H9 (cell line): ENCODE data around the gene NAA25. TPM values are rescaled to one million over a fixed set of nuclear protein-coding genes. Genes with fewer than 3 reads are reported as not detected.

Experiments
- DNase-seq: peaks from one replicate; pipeline ENCODE4 v3.0.0-alpha.2; 2017
- H2AFZ ChIP-seq: one replicate; pipeline ENCODE4 v1.6.1; 2013; ENCODE audit warnings: mild to moderate bottlenecking, low read length, control low read depth, moderate library complexity
- H2AK5ac ChIP-seq: 2 replicates; pipeline ENCODE4 v1.6.1; 2013; ENCODE audit warnings: low read length, control low read depth, mixed read lengths; ENCODE audit not compliant: insufficient read length
- H2BK120ac ChIP-seq: one replicate; pipeline ENCODE4 v1.6.1; 2013; ENCODE audit warnings: low read depth, mild to moderate bottlenecking, low read length, control low read depth, inconsistent platforms; ENCODE audit not compliant: poor library complexity, severe bottlenecking
- H2BK12ac ChIP-seq: 2 replicates; pipeline ENCODE4 v1.6.1; 2013; ENCODE audit warnings: low read length, control low read depth, mixed read lengths, low read depth; ENCODE audit not compliant: insufficient read length
- H2BK15ac ChIP-seq: 2 replicates; pipeline ENCODE4 v1.6.1; 2013; ENCODE audit warnings: low read depth, low read length, control low read depth
- H2BK20ac ChIP-seq: one replicate; pipeline ENCODE4 v1.6.1; 2013; ENCODE audit warnings: low read depth, mild to moderate bottlenecking, low read length, control low read depth, inconsistent platforms; ENCODE audit not compliant: poor library complexity, severe bottlenecking
- H2BK5ac ChIP-seq: 2 replicates; pipeline ENCODE4 v1.6.1; 2013; ENCODE audit warnings: low read length, control low read depth, mixed read lengths; ENCODE audit not compliant: insufficient read length
- H3K14ac ChIP-seq: 2 replicates; pipeline ENCODE4 v1.6.1; 2013; ENCODE audit warnings: low read length, control low read depth; ENCODE audit not compliant: insufficient read depth
- H3K18ac ChIP-seq: 2 replicates; pipeline ENCODE4 v1.6.1; 2013; ENCODE audit warnings: low read depth, mild to moderate bottlenecking, mixed read lengths, low read length, control low read depth; ENCODE audit not compliant: insufficient read length
- H3K23ac ChIP-seq: 2 replicates; pipeline ENCODE4 v1.6.1; 2013; ENCODE audit warnings: low read length, control low read depth, mixed read lengths, low read depth; ENCODE audit not compliant: insufficient read length
- H3K23me2 ChIP-seq: 2 replicates; pipeline ENCODE4 v1.6.1; 2013; ENCODE audit warnings: low read depth, mild to moderate bottlenecking, mixed read lengths, low read length, control low read depth; ENCODE audit not compliant: insufficient read length, poor library complexity, severe bottlenecking
- H3K27ac ChIP-seq: 2 replicates; pipeline ENCODE4 v1.5.1; 2013; ENCODE audit warnings: low read length, control low read depth, mixed read lengths, low read depth; ENCODE audit not compliant: insufficient read length
- H3K27me3 ChIP-seq: 2 replicates; pipeline ENCODE4 v1.6.1; 2013; ENCODE audit warnings: low read length, control low read depth, inconsistent platforms; ENCODE audit not compliant: insufficient read depth
- H3K4ac ChIP-seq: 2 replicates; pipeline ENCODE4 v1.6.1; 2013; ENCODE audit warnings: low read depth, mild to moderate bottlenecking, control low read depth, inconsistent platforms, low read length, moderate library complexity
- H3K4me1 ChIP-seq: 2 replicates; pipeline ENCODE4 v1.6.1; 2013; ENCODE audit warnings: low read length, control low read depth, inconsistent platforms; ENCODE audit not compliant: insufficient read depth
- H3K4me2 ChIP-seq: 2 replicates; pipeline ENCODE4 v1.6.1; 2013; ENCODE audit warnings: low read length, control low read depth, mixed read lengths; ENCODE audit not compliant: insufficient read length, insufficient read depth
- H3K56ac ChIP-seq: 2 replicates; pipeline ENCODE4 v1.6.1; 2013; ENCODE audit warnings: low read depth, mild to moderate bottlenecking, mixed read lengths, low read length, control low read depth; ENCODE audit not compliant: insufficient read length
- H3K79me1 ChIP-seq: 2 replicates; pipeline ENCODE4 v1.6.1; 2013; ENCODE audit warnings: low read depth, mild to moderate bottlenecking, moderate library complexity, low read length, control low read depth, inconsistent platforms; ENCODE audit not compliant: insufficient read depth, poor library complexity, severe bottlenecking
- H3K79me2 ChIP-seq: 2 replicates; pipeline ENCODE4 v1.6.1; 2013; ENCODE audit warnings: low read length, control low read depth, inconsistent platforms; ENCODE audit not compliant: insufficient read depth
- H3K9ac ChIP-seq: 2 replicates; pipeline ENCODE4 v1.6.1; 2013; ENCODE audit warnings: low read length, control low read depth, mixed read lengths; ENCODE audit not compliant: insufficient read length; ENCODE audit errors: extremely low read depth
- H3K9me3 ChIP-seq: one replicate; pipeline ENCODE4 v1.6.1; 2013; ENCODE audit warnings: low read depth, low read length, inconsistent platforms; ENCODE audit not compliant: control insufficient read depth
- H3T11ph ChIP-seq: one replicate; pipeline ENCODE4 v1.6.1; 2013; ENCODE audit warnings: mild to moderate bottlenecking, low read length, control low read depth, inconsistent platforms
- H4K20me1 ChIP-seq: one replicate; pipeline ENCODE4 v1.6.1; 2013; ENCODE audit not compliant: control insufficient read depth, insufficient read length, insufficient read depth
- H4K5ac ChIP-seq: 2 replicates; pipeline ENCODE4 v1.6.1; 2013; ENCODE audit warnings: low read depth, mild to moderate bottlenecking, mixed read lengths, low read length, control low read depth; ENCODE audit not compliant: insufficient read length
- H4K8ac ChIP-seq: replicated peaks from 2 replicates; pipeline ENCODE4 v1.6.1; 2013; ENCODE audit warnings: low read length, control low read depth, mixed read lengths, low read depth; ENCODE audit not compliant: insufficient read length
- H4K91ac ChIP-seq: 2 replicates; pipeline ENCODE4 v1.6.1; 2013; ENCODE audit warnings: low read depth, mild to moderate bottlenecking, moderate library complexity, mixed read lengths, low read length, control low read depth; ENCODE audit not compliant: insufficient read length
- H3K27ac Mint-ChIP-seq, 3 experiments: 2 replicates in 2 of 3; 3 replicates in 1 of 3; pipeline ENCODE4 v1.8.0; 2020 to 2021; ENCODE audit warnings: mixed read lengths in 3 of 3, mild to moderate bottlenecking in 1 of 3, moderate library complexity in 1 of 3
- H3K27me3 Mint-ChIP-seq: 2 replicates; pipeline ENCODE4 v1.8.0; 2021; ENCODE audit warnings: low read depth, mild to moderate bottlenecking, moderate library complexity, mixed read lengths
- H3K36me3 Mint-ChIP-seq, 3 experiments: 2 replicates in 2 of 3; 3 replicates in 1 of 3; pipeline ENCODE4 v1.8.0; 2020 to 2021; ENCODE audit warnings: low read depth in 3 of 3, mixed read lengths in 3 of 3; ENCODE audit not compliant: insufficient read depth in 1 of 3
- H3K4me1 Mint-ChIP-seq, 2 experiments: 2 replicates each; pipeline ENCODE4 v1.8.0; 2020; ENCODE audit warnings: mixed read lengths in 2 of 2
- H3K4me3 Mint-ChIP-seq, 2 experiments: 2 replicates in 1 of 2; 3 replicates in 1 of 2; pipeline ENCODE4 v1.8.0; 2020 to 2021; ENCODE audit warnings: mild to moderate bottlenecking in 2 of 2, mixed read lengths in 2 of 2, moderate library complexity in 1 of 2
- H3K9me3 Mint-ChIP-seq, 2 experiments: 2 replicates in 1 of 2; 3 replicates in 1 of 2; pipeline ENCODE4 v1.8.0; 2020; ENCODE audit warnings: mild to moderate bottlenecking in 2 of 2, mixed read lengths in 2 of 2, moderate library complexity in 1 of 2
- CTCF ChIP-seq: fragments of 200-600 bp; sonication (generic); conservative IDR thresholded peaks from 3 replicates; pipeline ENCODE4 v1.8.0; 2021; ENCODE audit warnings: antibody characterized with exemption, mild to moderate bottlenecking
- WGBS: extraction: QIAGEN DNeasy Blood & Tissue Kit; methylation state at CpG from one replicate; pipeline ENCODE4 v1.1.7; 2013; ENCODE audit warnings: missing lambda C conversion rate, low lambda C conversion rate, mixed read lengths; ENCODE audit not compliant: insufficient read length; ENCODE audit errors: extremely low coverage; 5-methylcytosine and 5-hydroxymethylcytosine counted together
- total RNA-seq: library from RNA; stranded (reverse); gene quantifications from 2 replicates; pipeline ENCODE4 v1.2.1, GENCODE V29; 2021

Gene NAA25
- total RNA-seq, 1 experiment from 2014 or later = 57.1 TPM

DNA sequence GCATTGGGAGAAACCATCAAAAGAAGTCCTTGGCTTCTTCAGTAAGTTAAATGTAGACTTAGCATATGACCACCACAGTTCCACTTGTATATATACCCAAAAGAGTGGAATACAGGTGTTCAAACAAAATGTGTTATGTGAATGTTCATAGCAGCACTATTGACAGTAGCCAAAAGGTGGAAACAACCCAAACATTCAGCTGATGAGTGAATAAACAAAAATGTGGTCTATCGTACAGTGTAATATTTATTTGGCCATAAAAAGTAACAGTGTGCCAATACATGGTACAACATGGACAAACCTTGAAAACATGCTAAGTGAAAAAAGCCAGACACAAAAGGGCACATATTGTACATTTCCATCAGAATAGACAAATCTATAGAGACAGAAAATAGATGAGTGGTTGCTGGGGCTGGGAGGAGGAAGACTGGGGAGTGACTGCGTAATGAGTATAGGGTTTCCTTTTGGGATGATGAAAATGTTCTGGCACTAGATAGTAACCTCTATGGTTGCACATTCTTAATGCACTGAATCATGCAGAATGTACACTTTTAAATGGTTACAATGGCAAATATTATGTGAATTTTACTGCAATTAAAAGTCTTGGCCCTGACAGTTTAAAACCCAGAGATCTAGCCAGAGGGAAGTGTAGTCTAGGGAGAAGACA lies 89.9 kb downstream of the NAA25 start:
- Histone ChIP-seq H4K8ac (no peak overlapping the region), H3K23me2 (no peaks in the 10 kb centered on the region), H3K18ac (no peak overlapping the region), H2AK5ac (no peak overlapping the region), H3K56ac (no peak overlapping the region), H3K27ac (no peak overlapping the region), H3K4me2 (no peak overlapping the region), H3K14ac (no peak overlapping the region), H2BK12ac (no peak overlapping the region), H3K4ac (no peak overlapping the region), H3K9me3 (no peaks in the 10 kb centered on the region), H3K9ac (no peak overlapping the region), H2AFZ (no peak overlapping the region), H4K91ac (no peak overlapping the region), H3T11ph (no peak overlapping the region), H3K23ac (no peak overlapping the region), H3K79me1 (no peaks in the 10 kb centered on the region), H2BK120ac (no peak overlapping the region), H2BK20ac (no peak overlapping the region), H4K5ac (no peak overlapping the region), H2BK5ac (no peak overlapping the region), H3K79me2 (peaks cover 20% of the 10 kb centered on the region; the same call in 1 of the 2 replicates), H3K4me1 (no peaks in the 10 kb centered on the region), H2BK15ac (no peak overlapping the region), H4K20me1 (no peaks in the 10 kb centered on the region), H3K27me3 (no peaks in the 10 kb centered on the region)
- H3K4me3 Mint-ChIP-seq = no peak overlapping the region
- peak overlapping the region in 2 of 3 experiments; percentile 48 to 70; a peak in 2 of 7 replicates for H3K27ac Mint-ChIP-seq
- no peak for TF ChIP-seq CTCF
- no peaks in the 10 kb centered on the region; the same call in 1 of the 2 replicates for H3K27me3 Mint-ChIP-seq
- DNase-seq = no peak
- no CpG with 5 or more reads among the region's 2 CpGs for WGBS
- H3K36me3 Mint-ChIP-seq = peaks cover 35 to 74% (median 66%) of the 10 kb centered on the region in 3 experiments
- peaks cover 6 to 7% of the 10 kb centered on the region in 2 experiments for H3K4me1 Mint-ChIP-seq
- peaks cover 3 to 4% of the 10 kb centered on the region in 2 experiments; a peak in 3 of 5 replicates for H3K9me3 Mint-ChIP-seq
